ENCODE results near the gene ASRGL1.
"Not testable (repeated sequence)": the region's sequence is repeated elsewhere in the genome, so short reads cannot be mapped to it uniquely, and the experiment has no call there.

DNA sequence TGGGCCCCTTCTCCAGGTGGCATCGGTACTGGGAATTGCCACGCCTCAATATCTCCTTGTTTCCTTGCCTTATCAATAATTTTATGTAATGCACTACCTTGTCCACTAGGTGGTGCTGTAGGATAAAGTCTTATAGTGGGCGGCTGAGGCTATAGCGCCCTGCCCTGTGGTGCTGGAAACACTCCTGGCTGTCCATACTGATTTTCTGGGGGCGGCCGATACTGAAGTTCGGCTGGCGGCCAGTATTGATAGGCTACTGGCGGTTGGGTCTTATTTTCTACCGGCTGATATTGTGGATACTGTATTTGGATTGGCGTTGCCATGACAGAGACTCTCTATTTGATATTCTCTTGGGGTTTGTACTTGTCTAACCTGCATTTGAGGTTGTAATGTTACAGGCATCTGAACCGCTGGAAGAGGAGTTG, 43.6 kb downstream of the ASRGL1 start:
- not testable (repeated sequence) for TF ChIP-seq POLR2A (IDR thresholded peaks at IDR 0.05)
- TF ChIP-seq, protein P1, sequence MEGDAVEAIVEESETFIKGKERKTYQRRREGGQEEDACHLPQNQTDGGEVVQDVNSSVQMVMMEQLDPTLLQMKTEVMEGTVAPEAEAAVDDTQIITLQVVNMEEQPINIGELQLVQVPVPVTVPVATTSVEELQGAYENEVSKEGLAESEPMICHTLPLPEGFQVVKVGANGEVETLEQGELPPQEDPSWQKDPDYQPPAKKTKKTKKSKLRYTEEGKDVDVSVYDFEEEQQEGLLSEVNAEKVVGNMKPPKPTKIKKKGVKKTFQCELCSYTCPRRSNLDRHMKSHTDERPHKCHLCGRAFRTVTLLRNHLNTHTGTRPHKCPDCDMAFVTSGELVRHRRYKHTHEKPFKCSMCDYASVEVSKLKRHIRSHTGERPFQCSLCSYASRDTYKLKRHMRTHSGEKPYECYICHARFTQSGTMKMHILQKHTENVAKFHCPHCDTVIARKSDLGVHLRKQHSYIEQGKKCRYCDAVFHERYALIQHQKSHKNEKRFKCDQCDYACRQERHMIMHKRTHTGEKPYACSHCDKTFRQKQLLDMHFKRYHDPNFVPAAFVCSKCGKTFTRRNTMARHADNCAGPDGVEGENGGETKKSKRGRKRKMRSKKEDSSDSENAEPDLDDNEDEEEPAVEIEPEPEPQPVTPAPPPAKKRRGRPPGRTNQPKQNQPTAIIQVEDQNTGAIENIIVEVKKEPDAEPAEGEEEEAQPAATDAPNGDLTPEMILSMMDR (IDR thresholded peaks at IDR 0.05) = peak; percentile 68 to 98 (median 86)
